HG03342 (cell line): Measurements from ENCODE around the gene ARHGEF33.
"Not testable (repeated sequence)": the region's sequence is repeated elsewhere in the genome, so short reads cannot be mapped to it uniquely, and the experiment has no call there.

Source experiments
- ATAC-seq: cut with Tn5 transposase; IDR thresholded peaks from one replicate; pipeline ENCODE4 v1.9.1; 2021; ENCODE audit warnings: mild to moderate bottlenecking, moderate library complexity; ENCODE audit not compliant: unreplicated experiment

The ARHGEF33 gene

DNA sequence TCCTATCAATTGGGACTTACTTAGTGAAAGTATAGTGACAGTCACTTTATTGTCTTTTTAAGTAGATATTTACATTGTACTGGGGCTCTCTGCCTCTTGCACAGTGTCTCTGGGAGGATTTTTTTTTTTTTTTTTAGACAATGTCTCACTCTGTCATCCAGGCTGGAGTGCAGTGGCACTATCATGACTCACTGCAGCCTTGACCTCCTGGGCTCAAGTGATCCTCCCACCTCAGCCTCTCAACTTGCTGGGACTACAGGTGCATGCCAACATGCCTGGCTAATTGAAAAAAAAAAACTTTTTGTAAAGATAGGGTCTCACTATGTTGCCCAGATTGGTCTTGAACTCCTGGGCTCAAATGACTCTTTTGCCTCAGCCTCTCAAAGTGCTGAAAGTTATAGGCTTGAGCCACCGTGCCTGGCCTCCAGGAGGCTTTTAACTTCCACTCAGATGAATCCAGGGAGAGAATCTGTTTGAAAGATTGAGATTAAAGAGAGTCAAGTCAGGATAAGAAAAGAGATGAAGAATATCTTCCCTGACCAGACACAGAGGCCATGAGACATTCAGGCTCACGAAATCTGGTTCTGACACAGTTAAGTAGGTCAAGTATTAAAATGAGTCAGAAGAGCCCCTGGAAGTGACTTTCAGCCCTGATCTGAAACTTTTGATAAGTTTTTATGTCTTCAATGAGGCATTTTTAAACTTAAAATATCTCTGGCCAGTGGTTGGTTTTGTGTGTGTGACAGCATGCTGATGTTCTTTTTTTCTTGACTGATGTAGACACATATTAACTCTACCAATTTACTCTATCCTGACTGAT is 18.3 kb downstream of the ARHGEF33 start:
- peak; percentile 87 for ATAC-seq

- no peak for ATAC-seq
These were observed 20.2 kb downstream of the ARHGEF33 start for GRCh38 chr2:38909872-38910271.

- no peak for ATAC-seq
These were observed 21.5 kb downstream of the ARHGEF33 start for GRCh38 chr2:38911191-38911590.

- ATAC-seq, result no peak
These were observed 22.9 kb downstream of the ARHGEF33 start for GRCh38 chr2:38912619-38913018.

GRCh38 chr2:38922389-38922788 is 32.7 kb downstream of the ARHGEF33 start:
- no peak for ATAC-seq

- ATAC-seq, result no peak
These were observed 33.2 kb downstream of the ARHGEF33 start for GRCh38 chr2:38922902-38923301.

- no peak for ATAC-seq
These were observed 36.3 kb downstream of the ARHGEF33 start for GRCh38 chr2:38925982-38926381.

DNA sequence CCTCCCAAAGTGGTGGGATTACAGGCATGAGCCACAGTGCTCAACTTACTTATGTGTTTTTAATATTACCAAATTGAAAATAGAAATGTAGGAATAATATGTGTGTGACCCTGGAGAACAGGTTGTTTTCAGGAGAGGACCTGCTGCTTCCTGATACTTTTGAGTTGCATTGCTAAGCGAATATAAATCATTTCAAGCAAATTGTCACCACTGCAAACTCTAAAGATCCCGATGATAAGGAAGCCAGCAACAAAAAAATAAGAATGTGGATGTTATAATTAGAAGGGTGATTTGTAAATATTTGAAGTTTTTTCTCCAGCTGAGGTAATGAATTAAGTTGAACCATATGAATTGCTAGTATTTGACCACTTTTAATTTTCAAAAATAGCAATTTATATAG is 40.9 kb downstream of the ARHGEF33 start:
- ATAC-seq, result no peak

- ATAC-seq, result no peak
These were observed 42.9 kb downstream of the ARHGEF33 start for GRCh38 chr2:38932586-38932985.

DNA sequence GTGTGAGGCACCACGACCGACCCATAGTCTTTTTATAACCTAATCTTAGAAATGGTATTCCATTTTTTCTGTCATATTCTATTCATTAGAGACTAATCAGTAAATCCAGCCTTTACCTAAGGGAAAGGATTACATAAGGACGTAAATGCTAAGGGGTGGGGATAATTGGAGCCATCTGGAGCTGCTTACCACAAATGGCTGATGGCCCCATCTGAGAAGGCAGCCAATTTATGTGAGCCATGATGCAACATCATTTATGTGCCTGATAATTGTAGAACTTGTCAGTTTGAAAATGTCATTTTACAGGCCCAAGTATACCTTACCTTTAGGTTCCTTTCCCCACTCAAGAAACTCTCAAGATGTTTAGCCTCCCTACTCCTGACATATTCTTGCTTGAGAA is 44.0 kb downstream of the ARHGEF33 start:
- ATAC-seq, result no peak

GRCh38 chr2:38934742-38935141 is 45.1 kb downstream of the ARHGEF33 start:
- no peak for ATAC-seq

DNA sequence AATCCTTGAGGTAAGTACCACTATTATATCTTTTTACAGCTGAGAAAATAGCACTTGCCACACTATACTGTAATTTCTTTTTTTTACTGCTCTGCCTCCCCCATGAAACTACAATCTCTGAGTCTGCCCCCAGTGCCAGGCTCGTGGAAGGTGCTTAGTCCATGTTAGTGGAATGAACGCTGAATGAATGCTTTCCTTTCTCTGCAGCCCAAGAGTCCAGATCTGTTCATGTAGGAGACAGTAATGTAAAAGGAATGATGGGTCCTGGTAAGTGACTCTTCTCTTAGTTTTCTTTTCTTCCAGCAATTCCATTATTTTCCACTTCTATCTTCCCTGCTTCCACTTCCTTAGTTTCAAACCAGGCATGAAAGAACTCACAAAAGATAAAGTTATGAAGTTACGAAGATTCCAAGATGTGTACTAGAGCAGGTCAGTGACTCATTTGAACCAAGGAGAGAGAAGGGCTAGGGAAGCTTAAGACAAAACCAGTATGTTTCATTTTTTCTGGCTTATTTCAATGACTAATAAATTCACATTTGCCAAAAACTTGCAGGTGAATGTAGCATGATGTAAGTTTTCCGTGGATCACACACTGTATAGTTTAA is 46.0 kb downstream of the ARHGEF33 start:
- ATAC-seq, result no peak

- ATAC-seq, result not testable (repeated sequence)
These were observed 46.8 kb downstream of the ARHGEF33 start for GRCh38 chr2:38936516-38936915.

DNA sequence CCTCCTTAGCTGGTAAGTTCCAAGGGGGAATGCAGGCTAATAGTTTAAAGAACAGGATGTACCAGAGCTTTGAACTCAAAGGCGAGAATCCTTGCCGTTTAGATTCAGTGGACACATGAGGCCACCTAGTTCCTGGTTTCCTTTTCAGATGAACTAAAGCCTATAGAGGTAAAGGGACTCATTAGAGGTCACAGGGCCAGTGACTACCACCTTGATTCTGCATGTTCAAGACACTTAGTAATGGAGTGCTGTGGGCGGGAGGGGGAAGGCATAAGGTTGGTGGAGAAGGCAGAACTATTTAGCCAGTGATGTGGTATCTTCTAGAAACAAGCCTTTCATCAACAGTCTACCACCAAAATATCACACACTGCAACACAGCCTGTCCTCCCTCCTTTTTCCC is 47.9 kb downstream of the ARHGEF33 start:
- ATAC-seq, result no peak

DNA sequence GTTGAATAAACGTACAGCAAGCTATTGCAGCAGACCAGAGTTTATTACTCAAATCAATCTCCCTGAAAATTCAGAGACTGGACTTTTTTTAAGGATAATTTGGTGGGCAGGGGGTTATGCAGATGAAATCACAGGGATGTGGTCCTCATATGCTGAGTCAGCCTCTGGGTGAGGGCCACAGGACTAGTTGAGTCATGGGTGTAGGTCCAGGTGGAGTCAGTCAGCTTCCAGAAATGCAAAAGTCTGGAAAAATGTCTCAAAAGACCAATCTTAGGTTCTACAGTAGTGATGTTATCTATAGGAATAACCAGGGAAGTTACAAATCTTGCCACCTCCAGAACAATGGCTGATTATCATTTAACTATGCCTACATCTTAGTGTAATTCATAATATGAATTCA is 51.1 kb downstream of the ARHGEF33 start:
- ATAC-seq, result no peak

DNA sequence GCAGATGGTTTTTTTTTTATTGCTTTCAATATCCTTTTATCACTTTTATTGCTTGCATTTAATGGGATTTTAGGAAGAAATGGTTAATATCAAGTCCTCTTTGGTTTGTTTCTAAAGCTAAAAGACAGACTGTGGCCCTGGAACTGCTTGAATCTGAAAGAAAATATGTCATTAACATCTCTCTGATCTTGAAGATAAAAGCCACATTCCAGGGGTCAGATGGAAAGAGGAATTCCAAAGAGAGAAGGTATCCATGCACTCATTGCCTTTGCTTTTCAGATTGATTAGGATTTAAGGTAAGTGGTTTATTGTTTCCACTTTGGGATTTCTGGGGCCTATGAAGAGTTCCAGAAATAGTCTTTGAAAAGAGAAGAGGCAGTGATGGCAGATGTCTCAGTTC is 54.1 kb downstream of the ARHGEF33 start:
- no peak for ATAC-seq

DNA sequence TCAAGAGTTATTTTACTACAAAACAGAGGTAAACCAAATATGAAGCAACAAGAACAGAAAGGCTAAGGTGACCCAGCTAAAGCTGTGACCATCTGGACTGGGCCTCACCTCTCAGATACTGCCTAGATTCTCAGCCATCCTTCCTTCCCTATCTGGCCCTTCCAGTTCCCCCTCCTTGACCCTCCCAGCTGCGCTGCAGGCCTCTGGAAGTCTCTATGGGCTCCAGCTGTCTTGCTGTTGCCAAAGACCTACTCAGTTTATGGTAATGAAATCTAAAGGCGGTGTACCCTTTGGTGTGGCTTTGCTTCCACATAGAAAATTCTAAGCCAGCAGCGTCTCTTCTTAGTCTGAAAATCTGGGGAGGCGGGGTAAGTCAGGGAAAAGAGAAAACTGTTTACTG is 55.7 kb downstream of the ARHGEF33 start:
- no peak for ATAC-seq

DNA sequence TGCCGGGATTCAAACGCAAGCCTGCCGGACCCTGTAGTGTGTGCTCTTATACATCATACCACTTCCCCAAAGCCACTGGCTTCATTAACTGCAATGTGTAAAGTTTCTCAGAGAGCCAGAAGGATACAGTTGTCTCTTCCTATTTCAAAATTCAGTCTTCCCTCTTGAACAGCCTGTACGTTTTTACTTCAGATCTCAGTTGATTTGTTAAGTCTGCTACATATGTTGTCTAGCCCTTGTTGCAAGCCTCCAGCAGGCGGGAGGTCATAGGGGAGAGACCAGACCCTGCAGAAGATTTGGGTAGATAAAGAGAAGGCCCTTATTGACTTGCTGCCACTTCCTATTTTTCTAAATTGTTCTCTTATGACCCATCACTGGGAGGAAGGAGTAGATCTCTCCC is 56.2 kb downstream of the ARHGEF33 start:
- no peak for ATAC-seq

- ATAC-seq, result peak; percentile 78
These were observed 57.9 kb downstream of the ARHGEF33 start for GRCh38 chr2:38947241-38948239.

DNA sequence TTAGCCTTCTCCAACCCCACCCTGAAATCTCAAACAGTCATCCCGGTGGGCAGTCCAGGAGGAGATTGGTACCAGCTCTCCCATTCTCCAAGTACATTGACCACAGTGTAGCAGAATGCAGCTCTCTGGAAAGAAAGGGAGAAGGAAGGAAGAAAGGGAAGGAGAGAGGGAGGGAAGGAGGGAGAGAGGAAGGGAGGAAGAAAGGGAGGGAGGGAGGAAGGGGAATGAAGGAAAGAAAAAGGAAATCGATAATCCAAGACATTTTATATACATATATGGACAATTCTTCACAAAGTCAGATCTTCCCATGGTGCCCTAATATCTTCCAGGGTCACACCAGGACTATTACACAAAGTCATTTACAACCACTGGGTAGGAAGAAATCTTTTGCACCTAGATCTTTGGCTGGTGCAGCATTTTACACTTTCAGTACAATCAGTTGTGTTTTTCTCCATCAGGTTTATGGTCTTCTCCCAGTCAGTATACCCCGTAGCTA is 58.8 kb downstream of the ARHGEF33 start:
- no peak for ATAC-seq

GRCh38 chr2:38948995-38949394 is 59.3 kb downstream of the ARHGEF33 start:
- no peak for ATAC-seq
